Progenitor cell of endocrine pancreas (in vitro differentiated cells): Measurements from ENCODE around the gene LOXL1. TPM values are rescaled to one million over a fixed set of nuclear protein-coding genes. Genes with fewer than 3 reads are reported as not detected.
A peak's percentile ranks its signal among the peaks of the same experiment; 100 is the strongest.

ENCODE experiments used
- DNase-seq: peaks from one replicate; pipeline ENCODE4 v3.0.0; 2021; ENCODE audit warnings: low spot score; ENCODE audit not compliant: unreplicated experiment
- H3K27ac Mint-ChIP-seq: 2 replicates; pipeline ENCODE4 v1.8.0; 2021; ENCODE audit warnings: mild to moderate bottlenecking, moderate library complexity, mixed read lengths
- H3K27me3 Mint-ChIP-seq: 2 replicates; pipeline ENCODE4 v1.8.0; 2021; ENCODE audit warnings: mixed read lengths
- H3K36me3 Mint-ChIP-seq: 2 replicates; pipeline ENCODE4 v1.8.0; 2022; ENCODE audit warnings: mixed read lengths; ENCODE audit not compliant: insufficient read depth
- H3K4me1 Mint-ChIP-seq: 2 replicates; pipeline ENCODE4 v1.8.0; 2021; ENCODE audit warnings: low read depth, mixed read lengths
- H3K4me3 Mint-ChIP-seq: 2 replicates; pipeline ENCODE4 v1.8.0; 2021; ENCODE audit warnings: low read depth, mild to moderate bottlenecking, moderate library complexity, mixed read lengths
- H3K9me3 Mint-ChIP-seq: 2 replicates; pipeline ENCODE4 v1.8.0; 2021; ENCODE audit warnings: low read depth, mixed read lengths
- CTCF ChIP-seq: fragments of 200-600 bp; sonication (generic); IDR thresholded peaks from one replicate; pipeline ENCODE4 v1.5.0; 2021; ENCODE audit warnings: antibody characterized with exemption, mild to moderate bottlenecking; ENCODE audit not compliant: unreplicated experiment
- total RNA-seq: library from RNA; stranded (reverse); gene quantifications from 2 replicates; pipeline ENCODE4 v1.2.1, GENCODE V29; 2021

LOXL1 gene
- total RNA-seq, 1 donor from 2014 or later, result 17.4 TPM

GRCh38 chr15:73941871-73942635, 15.8 kb downstream of the LOXL1 start:
- TF ChIP-seq CTCF, result no peak
- Mint-ChIP-seq H3K9me3 (no peaks in the 10 kb centered on the region), H3K36me3 (no peaks in the 10 kb centered on the region), H3K27me3 (no peaks in the 10 kb centered on the region), H3K4me1 (peaks cover 7% of the 10 kb centered on the region), H3K4me3 (no peak overlapping the region), H3K27ac (peak overlapping the region; percentile 45)
- DNase-seq, result no peak

GRCh38 chr15:73942751-73943270, 16.5 kb downstream of the LOXL1 start:
- Mint-ChIP-seq H3K4me1 (peaks cover 7% of the 10 kb centered on the region), H3K27ac (no peak overlapping the region)
- no peak for TF ChIP-seq CTCF

GRCh38 chr15:73944161-73945129, 18.2 kb downstream of the LOXL1 start:
- Mint-ChIP-seq H3K4me1 (peaks cover 7% of the 10 kb centered on the region), H3K27ac (no peak overlapping the region), H3K4me3 (no peak overlapping the region), H3K36me3 (no peaks in the 10 kb centered on the region), H3K27me3 (no peaks in the 10 kb centered on the region), H3K9me3 (no peaks in the 10 kb centered on the region)
- no peak for DNase-seq
- no peak for TF ChIP-seq CTCF

More at GRCh38 chr15:73942751-73943270, 16.5 kb downstream of the LOXL1 start:
- no peaks in the 10 kb centered on the region for H3K9me3 Mint-ChIP-seq
- no peaks in the 10 kb centered on the region for H3K36me3 Mint-ChIP-seq
- no peak overlapping the region for H3K4me3 Mint-ChIP-seq
- no peak for DNase-seq
- no peaks in the 10 kb centered on the region for H3K27me3 Mint-ChIP-seq

- H3K4me1 Mint-ChIP-seq, result peaks cover 7% of the 10 kb centered on the region
- no peak for TF ChIP-seq CTCF
- H3K27me3 Mint-ChIP-seq, result no peaks in the 10 kb centered on the region
- DNase-seq, result no peak
- H3K27ac Mint-ChIP-seq, result no peak overlapping the region
- H3K36me3 Mint-ChIP-seq, result no peaks in the 10 kb centered on the region
- no peaks in the 10 kb centered on the region for H3K9me3 Mint-ChIP-seq
- no peak overlapping the region for H3K4me3 Mint-ChIP-seq
Observed at GRCh38 chr15:73945130-73945508, 18.9 kb downstream of the LOXL1 start.

- Mint-ChIP-seq H3K36me3 (no peaks in the 10 kb centered on the region), H3K27ac (no peak overlapping the region), H3K27me3 (no peaks in the 10 kb centered on the region), H3K4me1 (peaks cover 4% of the 10 kb centered on the region), H3K4me3 (no peak overlapping the region), H3K9me3 (no peaks in the 10 kb centered on the region)
- TF ChIP-seq CTCF, result no peak
- DNase-seq, result no peak
Observed at GRCh38 chr15:73946046-73946721, 19.9 kb downstream of the LOXL1 start.
